ENCODE measurements around the gene RASSF1. TPM values are rescaled to one million over a fixed set of nuclear protein-coding genes. Genes with fewer than 3 reads are reported as not detected.

Gene RASSF1
- total RNA-seq, 1 experiment from 2014 or later, result 20.0 TPM

GRCh38 chr3:50357481-50357880 lies 16.8 kb upstream of the RASSF1 start:
- H3F3A ChIP-seq (ENCODE audit: low read length, unreplicated experiment), result no peaks in the 10 kb centered on the region
- TF ChIP-seq EZH2phosphoT487 (IDR thresholded peaks at IDR 0.05; ENCODE audit: borderline replicate concordance, low read length), result no peak
- no peak for TF ChIP-seq EZH2 (IDR thresholded peaks at IDR 0.05; ENCODE audit: low read length, unreplicated experiment)
- TF ChIP-seq CTCF (conservative IDR thresholded peaks at IDR 0.05; ENCODE audit: low read depth, low read length), result no peak
- peaks cover 63% of the 10 kb centered on the region for H3K79me2 ChIP-seq (ENCODE audit: low read length)
- CTCF ChIA-PET, result interaction anchor here (1.3 kb wide), 1 partner anchor 185 kb away, joined by 4 read pairs; no protein-coding TSS in a partner anchor
- intact Hi-C loops (cut with micrococcal nuclease), result no loop called here
- no TSS peak for BruUV-seq (replicated peaks)
- peak overlapping the region; percentile 93 for H3K4me2 ChIP-seq (ENCODE audit: low read length)
- H2AFZ ChIP-seq (ENCODE audit: low read length), result no peak overlapping the region
- H4K20me1 ChIP-seq (ENCODE audit: low read length), result peaks cover 36% of the 10 kb centered on the region
- peak overlapping the region; percentile 94 for H3K9ac ChIP-seq (ENCODE audit: low read length)
- no peaks in the 10 kb centered on the region for H3K9me3 ChIP-seq (ENCODE audit: low read length)
- no peaks in the 10 kb centered on the region for H3K9me2 ChIP-seq (replicated peaks; ENCODE audit: low read length)
- POLR2A ChIA-PET (ENCODE audit: unreplicated experiment), result interaction anchor here (0.6 kb wide), 1 partner anchor 1520 kb away, joined by 9 read pairs; no protein-coding TSS in a partner anchor
- H3K36me3 ChIP-seq (ENCODE audit: low read depth, low read length), result peaks cover 34% of the 10 kb centered on the region
- ATAC-seq, result no peak
- no peak for DNase-seq
- no peaks in the 10 kb centered on the region for H3K27me3 ChIP-seq (ENCODE audit: low read length)
- peak overlapping the region; percentile 85 for H3K4me3 ChIP-seq (ENCODE audit: low read length)
- peaks cover 40% of the 10 kb centered on the region for H3K4me1 ChIP-seq (ENCODE audit: insufficient read depth, low read length)
- H3K27ac ChIP-seq (ENCODE audit: low read length), result no peak overlapping the region

- DNase-seq (peak; percentile 70), ATAC-seq (peak; percentile 27)
- ChIA-PET POLR2A (ENCODE audit: unreplicated experiment) (interaction anchor here (0.6 kb wide), 1 partner anchor 225 kb away, joined by 3 read pairs; no protein-coding TSS in a partner anchor), CTCF (interaction anchor here (0.5 to 1.3 kb wide), 3 partner anchors 186 to 1697 kb away, joined by 3 to 5 read pairs (median 4); no protein-coding TSS in a partner anchor)
- H4K20me1 ChIP-seq (ENCODE audit: low read length), result peaks cover 36% of the 10 kb centered on the region
- no peaks in the 10 kb centered on the region for H3K27me3 ChIP-seq (ENCODE audit: low read length)
- H3K4me2 ChIP-seq (ENCODE audit: low read length), result peak overlapping the region; percentile 93
- H3K9me2 ChIP-seq (replicated peaks; ENCODE audit: low read length), result no peaks in the 10 kb centered on the region
- H3K9me3 ChIP-seq (ENCODE audit: low read length), result no peaks in the 10 kb centered on the region
- intact Hi-C loops (cut with micrococcal nuclease), result no loop called here
- no peak overlapping the region for H2AFZ ChIP-seq (ENCODE audit: low read length)
- H3K9ac ChIP-seq (ENCODE audit: low read length), result no peak overlapping the region
- no TSS peak for BruUV-seq (replicated peaks)
- H3K4me1 ChIP-seq (ENCODE audit: insufficient read depth, low read length), result peaks cover 45% of the 10 kb centered on the region
- TF ChIP-seq EZH2phosphoT487 (IDR thresholded peaks at IDR 0.05; ENCODE audit: borderline replicate concordance, low read length) (no peak), EZH2 (IDR thresholded peaks at IDR 0.05; ENCODE audit: low read length, unreplicated experiment) (no peak), CTCF (conservative IDR thresholded peaks at IDR 0.05; ENCODE audit: low read depth, low read length) (no peak)
- peaks cover 69% of the 10 kb centered on the region for H3K79me2 ChIP-seq (ENCODE audit: low read length)
- H3K36me3 ChIP-seq (ENCODE audit: low read depth, low read length), result peaks cover 34% of the 10 kb centered on the region
- no peaks in the 10 kb centered on the region for H3F3A ChIP-seq (ENCODE audit: low read length, unreplicated experiment)
- H3K4me3 ChIP-seq (ENCODE audit: low read length), result peak overlapping the region; percentile 85
- H3K27ac ChIP-seq (ENCODE audit: low read length), result no peak overlapping the region
These were observed 15.9 kb upstream of the RASSF1 start for GRCh38 chr3:50356553-50356952.

GRCh38 chr3:50355829-50356552 lies 15.4 kb upstream of the RASSF1 start:
- no peaks in the 10 kb centered on the region for H3K9me2 ChIP-seq (replicated peaks; ENCODE audit: low read length)
- H3F3A ChIP-seq (ENCODE audit: low read length, unreplicated experiment), result no peaks in the 10 kb centered on the region
- H3K36me3 ChIP-seq (ENCODE audit: low read depth, low read length), result peaks cover 34% of the 10 kb centered on the region
- no peak for TF ChIP-seq EZH2phosphoT487 (IDR thresholded peaks at IDR 0.05; ENCODE audit: borderline replicate concordance, low read length)
- TF ChIP-seq EZH2 (IDR thresholded peaks at IDR 0.05; ENCODE audit: low read length, unreplicated experiment), result no peak
- TF ChIP-seq CTCF (conservative IDR thresholded peaks at IDR 0.05; ENCODE audit: low read depth, low read length), result no peak
- DNase-seq (no peak), ATAC-seq (no peak)
- H3K9ac ChIP-seq (ENCODE audit: low read length), result no peak overlapping the region
- no TSS peak for BruUV-seq (replicated peaks)
- H3K79me2 ChIP-seq (ENCODE audit: low read length), result peaks cover 74% of the 10 kb centered on the region
- H3K4me2 ChIP-seq (ENCODE audit: low read length), result peak overlapping the region; percentile 93
- no peak overlapping the region for H3K27ac ChIP-seq (ENCODE audit: low read length)
- no peaks in the 10 kb centered on the region for H3K27me3 ChIP-seq (ENCODE audit: low read length)
- H3K9me3 ChIP-seq (ENCODE audit: low read length), result no peaks in the 10 kb centered on the region
- H2AFZ ChIP-seq (ENCODE audit: low read length), result no peak overlapping the region
- H3K4me3 ChIP-seq (ENCODE audit: low read length), result peak overlapping the region; percentile 85
- ChIA-PET POLR2A (ENCODE audit: unreplicated experiment) (no interaction called here), CTCF (interaction anchor here (0.5 to 0.6 kb wide), 2 partner anchors 28 to 236 kb away, joined by 5 to 10 read pairs; no protein-coding TSS in a partner anchor)
- H3K4me1 ChIP-seq (ENCODE audit: insufficient read depth, low read length), result peaks cover 50% of the 10 kb centered on the region
- H4K20me1 ChIP-seq (ENCODE audit: low read length), result peaks cover 36% of the 10 kb centered on the region
- intact Hi-C loops (cut with micrococcal nuclease), result no loop called here

Measured in PC-3 (cell line).